B cell (primary cell): ENCODE results near the gene CROT. TPM values are rescaled to one million over a fixed set of nuclear protein-coding genes. Genes with fewer than 3 reads are reported as not detected.

Experiments
- ATAC-seq: fragments of 200-7000 bp; cut with Tn5 transposase; one replicate; pipeline ENCODE4 v1.10.0; 2021; ENCODE audit warnings: low read depth, mild to moderate bottlenecking, moderate number of reproducible peaks, moderate library complexity
- CTCF ChIA-PET: fragments of 350-600 bp; sonication (Branson Sonifier 250); formaldehyde crosslinking; loops from one replicate; lab custom pipeline; 2021; ENCODE audit warnings: antibody characterized with exemption, inconsistent platforms; lab: Charles Lee
- POLR2A ChIA-PET: fragments of 350-600 bp; sonication (Branson Sonifier 250); formaldehyde crosslinking; loops from one replicate; lab custom pipeline; 2021; ENCODE audit warnings: antibody characterized with exemption; lab: Charles Lee
- DNase-seq: peaks from one replicate; pipeline ENCODE4 v3.0.0; 2013
- H2AFZ ChIP-seq: 2 replicates; pipeline ENCODE4 v1.6.1; 2012; ENCODE audit warnings: mild to moderate bottlenecking, low read depth, low read length; ENCODE audit not compliant: insufficient read depth, poor library complexity, severe bottlenecking
- H3K27ac ChIP-seq, 2 donors: 1 replicate in 1 of 2; 2 replicates in 1 of 2; pipeline ENCODE4 v1.5.1; 2012 to 2013; ENCODE audit warnings: low read length in 2 of 2, mild to moderate bottlenecking in 2 of 2, moderate library complexity in 1 of 2
- H3K27me3 ChIP-seq, 4 experiments: fragments of 200-600 bp in 1 of 4; sonication (generic) in 1 of 4; replicated peaks in 1 of 4; 1 replicate in 2 of 4; 2 replicates in 2 of 4; pipeline versions ENCODE4 v1.6.1 to v1.7.0; 2013 to 2016; ENCODE audit warnings: low read length in 3 of 4, mild to moderate bottlenecking in 2 of 4, mixed read lengths in 1 of 4, moderate library complexity in 1 of 4; ENCODE audit not compliant: insufficient read depth in 4 of 4, control insufficient read depth in 3 of 4; ENCODE audit errors: control extremely low read depth in 1 of 4
- H3K36me3 ChIP-seq, 2 experiments: replicated peaks in 1 of 2; 1 replicate in 1 of 2; 2 replicates in 1 of 2; pipeline versions ENCODE4 v1.6.1 to v1.7.1; 2013; ENCODE audit warnings: low read length in 1 of 2; ENCODE audit not compliant: insufficient read depth in 2 of 2, control insufficient read depth in 1 of 2; ENCODE audit errors: control extremely low read depth in 1 of 2, extremely low read depth in 1 of 2
- H3K4me1 ChIP-seq, 2 donors: fragments of 200-600 bp in 1 of 2; sonication (generic) in 1 of 2; 1 replicate in 1 of 2; 2 replicates in 1 of 2; pipeline versions ENCODE4 v1.5.1 to v1.6.1; 2013 to 2017; ENCODE audit warnings: low read length in 2 of 2; ENCODE audit not compliant: control insufficient read depth in 2 of 2, insufficient read depth in 2 of 2
- H3K4me2 ChIP-seq: replicated peaks from 2 replicates; pipeline ENCODE3; 2012; ENCODE audit warnings: mild to moderate bottlenecking, low read depth, low read length; ENCODE audit not compliant: poor library complexity, severe bottlenecking
- H3K4me3 ChIP-seq, 5 experiments: fragments of 200-600 bp in 1 of 5; sonication (generic) in 1 of 5; 1 replicate in 3 of 5; 2 replicates in 2 of 5; pipeline versions ENCODE4 v1.5.1 to v1.7.0; 2011 to 2016; ENCODE audit warnings: low read length in 4 of 5, mild to moderate bottlenecking in 4 of 5, low read depth in 2 of 5, control low read depth in 1 of 5, moderate library complexity in 1 of 5; ENCODE audit not compliant: insufficient read depth in 1 of 5; ENCODE audit errors: control extremely low read depth in 1 of 5, extremely low read depth in 1 of 5
- H3K79me2 ChIP-seq: fragments of 200-600 bp; sonication (generic); one replicate; pipeline ENCODE4 v1.6.0; 2016; ENCODE audit warnings: low read length; ENCODE audit not compliant: control insufficient read depth, insufficient read depth
- H3K9ac ChIP-seq: fragments of 200-600 bp; sonication (generic); 2 replicates; pipeline ENCODE4 v1.6.1; 2017; ENCODE audit warnings: mild to moderate bottlenecking, low read length, moderate library complexity
- H3K9me3 ChIP-seq, 3 donors: one replicate each; pipeline versions ENCODE4 v1.6.1 to v1.7.1; 2013; ENCODE audit warnings: low read length in 2 of 3; ENCODE audit not compliant: control insufficient read depth in 2 of 3, insufficient read depth in 1 of 3; ENCODE audit errors: control extremely low read depth in 1 of 3
- H4K20me1 ChIP-seq: 2 replicates; pipeline ENCODE4 v1.6.0; 2012; ENCODE audit warnings: mild to moderate bottlenecking, low read length; ENCODE audit not compliant: insufficient read depth, control insufficient read depth, poor library complexity, severe bottlenecking
- H3K27ac Mint-ChIP-seq: one replicate; pipeline ENCODE4 v1.8.0; 2021; ENCODE audit warnings: mixed read lengths
- H3K27me3 Mint-ChIP-seq: one replicate; pipeline ENCODE4 v1.8.0; 2021; ENCODE audit warnings: mixed read lengths
- H3K4me1 Mint-ChIP-seq: one replicate; pipeline ENCODE4 v1.8.0; 2021; ENCODE audit warnings: mixed read lengths
- H3K4me3 Mint-ChIP-seq: one replicate; pipeline ENCODE4 v1.8.0; 2021; ENCODE audit warnings: mixed read lengths
- H3K9me3 Mint-ChIP-seq: one replicate; pipeline ENCODE4 v1.8.0; 2022; ENCODE audit warnings: mixed read lengths; ENCODE audit not compliant: insufficient read depth
- EZH2 ChIP-seq: IDR thresholded peaks from 2 replicates; pipeline ENCODE4 v1.6.1; 2012; ENCODE audit warnings: borderline replicate concordance, low read depth, mild to moderate bottlenecking, moderate library complexity, low read length; ENCODE audit not compliant: insufficient read depth, poor library complexity, severe bottlenecking
- WGBS: methylation state at CpG from one replicate; pipeline ENCODE4 v1.1.5; 2013; ENCODE audit warnings: missing lambda C conversion rate; ENCODE audit not compliant: insufficient coverage; 5-methylcytosine and 5-hydroxymethylcytosine counted together
- intact Hi-C: fragments of 100-400 bp; cut with micrococcal nuclease; formaldehyde crosslinking; loops from one replicate; pipeline ENCODE4 v1.10.0; 2022
- polyA plus RNA-seq: library from polyadenylated mRNA; depleted of rRNA; stranded (reverse); fragments of >200 nt; gene quantifications from 2 replicates; pipeline ENCODE4 v1.2.3, GENCODE V29; 2012
- total RNA-seq, 2 donors: library from RNA; stranded (reverse); fragments of 120-200 nt in 1 of 2; gene quantifications; 1 replicate in 1 of 2; 2 replicates in 1 of 2; pipeline versions ENCODE4 v1.2.3 to v1.2.4, GENCODE V29; 2013 to 2022
- TF ChIP-seq, protein P1 (sequence below): fragments of 200-600 bp; IDR thresholded peaks from one replicate; pipeline ENCODE4 v1.8.0; 2022; ENCODE audit warnings: antibody characterized with exemption, mild to moderate bottlenecking

CROT gene
- total and polyA plus RNA-seq, 2 donors (not counting 1 experiment from before 2014, with no cell fraction given) = 2.7 to 13.3 TPM

DNA sequence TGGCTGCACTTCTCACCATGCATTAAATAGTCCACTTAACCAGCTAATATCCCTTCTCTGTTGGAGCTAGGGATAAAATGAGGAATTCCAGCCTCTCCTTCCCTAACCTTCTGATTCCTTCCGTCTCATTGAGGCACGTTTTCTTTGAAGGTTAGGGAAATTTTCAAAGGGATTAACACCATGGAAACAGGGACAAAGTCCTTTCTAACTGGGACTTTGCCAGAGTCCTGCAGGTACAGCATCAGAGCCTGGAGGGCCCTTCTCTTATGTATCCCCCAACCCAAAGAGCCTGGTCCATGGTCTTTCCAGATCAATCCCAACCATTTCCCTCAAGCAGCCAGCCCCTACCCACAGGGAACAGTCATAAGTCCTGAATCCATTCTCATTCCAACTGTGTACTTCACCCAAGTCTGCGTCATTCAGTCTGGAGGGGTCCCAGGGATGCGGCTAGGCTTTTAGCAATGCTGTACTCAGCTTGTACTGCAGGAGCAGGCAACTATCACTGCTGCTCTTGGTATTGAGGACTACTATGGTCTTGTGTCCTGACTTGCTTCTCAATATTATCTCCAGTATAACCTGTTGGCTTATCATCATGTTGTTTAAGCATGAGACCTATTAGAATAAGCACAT lies 34.6 kb upstream of the CROT start:
- Histone ChIP-seq H3K27me3 (no peaks in the 10 kb centered on the region), H2AFZ (no peak overlapping the region), H3K27ac (no peak overlapping the region), H3K9me3 (no peaks in the 10 kb centered on the region), H3K9ac (no peak overlapping the region), H3K4me3 (no peak overlapping the region), H4K20me1 (no peaks in the 10 kb centered on the region), H3K4me1 (no peaks in the 10 kb centered on the region), H3K79me2 (no peaks in the 10 kb centered on the region), H3K36me3 (no peaks in the 10 kb centered on the region), H3K4me2 (no peak overlapping the region)
- intact Hi-C loops = no loop called here
- DNase-seq (no peak), ATAC-seq (no peak)
- H3K4me1 Mint-ChIP-seq = no peaks in the 10 kb centered on the region
- 100% methylated on average over 1 of the region's 4 CpGs for WGBS
- H3K4me3 Mint-ChIP-seq = no peak overlapping the region
- ChIA-PET CTCF (interaction anchor here (1.2 to 8.5 kb wide), 3 partner anchors 105 to 117 kb away, joined by 3 to 230 read pairs (median 3); no protein-coding TSS in a partner anchor), POLR2A (no interaction called here)
- H3K27me3 Mint-ChIP-seq = peaks cover 2% of the 10 kb centered on the region
- no peaks in the 10 kb centered on the region for H3K9me3 Mint-ChIP-seq
- TF ChIP-seq, protein P1, sequence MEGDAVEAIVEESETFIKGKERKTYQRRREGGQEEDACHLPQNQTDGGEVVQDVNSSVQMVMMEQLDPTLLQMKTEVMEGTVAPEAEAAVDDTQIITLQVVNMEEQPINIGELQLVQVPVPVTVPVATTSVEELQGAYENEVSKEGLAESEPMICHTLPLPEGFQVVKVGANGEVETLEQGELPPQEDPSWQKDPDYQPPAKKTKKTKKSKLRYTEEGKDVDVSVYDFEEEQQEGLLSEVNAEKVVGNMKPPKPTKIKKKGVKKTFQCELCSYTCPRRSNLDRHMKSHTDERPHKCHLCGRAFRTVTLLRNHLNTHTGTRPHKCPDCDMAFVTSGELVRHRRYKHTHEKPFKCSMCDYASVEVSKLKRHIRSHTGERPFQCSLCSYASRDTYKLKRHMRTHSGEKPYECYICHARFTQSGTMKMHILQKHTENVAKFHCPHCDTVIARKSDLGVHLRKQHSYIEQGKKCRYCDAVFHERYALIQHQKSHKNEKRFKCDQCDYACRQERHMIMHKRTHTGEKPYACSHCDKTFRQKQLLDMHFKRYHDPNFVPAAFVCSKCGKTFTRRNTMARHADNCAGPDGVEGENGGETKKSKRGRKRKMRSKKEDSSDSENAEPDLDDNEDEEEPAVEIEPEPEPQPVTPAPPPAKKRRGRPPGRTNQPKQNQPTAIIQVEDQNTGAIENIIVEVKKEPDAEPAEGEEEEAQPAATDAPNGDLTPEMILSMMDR = no peak
- no peak for TF ChIP-seq EZH2
- H3K27ac Mint-ChIP-seq = no peak overlapping the region

DNA sequence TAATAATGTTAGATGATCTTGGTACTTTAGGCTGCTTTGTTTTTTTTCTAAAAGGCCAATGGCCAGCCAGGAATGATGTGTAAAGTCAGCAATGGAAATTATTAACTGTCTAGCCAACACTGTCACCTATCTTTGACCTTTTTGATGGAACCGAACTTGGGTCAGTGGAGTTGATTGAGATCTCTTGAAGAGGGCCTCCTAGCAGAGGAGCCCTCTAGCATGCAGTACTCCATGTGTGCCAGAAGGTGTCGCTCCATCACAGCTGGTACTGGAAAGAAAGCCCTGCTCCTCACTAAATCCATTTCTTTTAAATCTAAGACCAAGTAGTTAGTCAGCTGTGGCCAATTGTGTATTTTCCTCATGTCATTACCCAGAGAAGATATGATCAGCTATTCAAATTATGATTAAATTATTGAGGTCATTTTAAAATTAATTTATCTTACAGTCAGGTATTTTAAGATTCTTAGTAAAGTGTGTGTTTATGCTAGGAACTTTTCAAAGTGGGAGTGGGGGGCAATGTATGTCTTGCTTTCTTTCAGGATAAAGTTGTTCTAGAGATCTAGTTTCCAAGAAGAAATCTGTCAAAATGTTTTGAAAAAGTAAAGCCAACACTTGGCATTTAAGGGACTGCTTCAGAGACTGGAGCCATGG lies 33.1 kb upstream of the CROT start:
- ChIA-PET POLR2A (no interaction called here), CTCF (interaction anchor here (0.7 to 8.5 kb wide), 17 partner anchors 11 to 573 kb away, joined by 3 to 230 read pairs (median 3); no protein-coding TSS in a partner anchor)
- Mint-ChIP-seq H3K4me3 (no peak overlapping the region), H3K27me3 (no peaks in the 10 kb centered on the region), H3K4me1 (no peaks in the 10 kb centered on the region), H3K9me3 (no peaks in the 10 kb centered on the region), H3K27ac (no peak overlapping the region)
- Histone ChIP-seq H2AFZ (no peak overlapping the region), H3K4me3 (no peak overlapping the region), H3K36me3 (no peaks in the 10 kb centered on the region), H3K4me1 (no peaks in the 10 kb centered on the region), H3K4me2 (no peak overlapping the region), H3K9ac (no peak overlapping the region), H3K79me2 (no peaks in the 10 kb centered on the region), H3K27me3 (no peaks in the 10 kb centered on the region), H4K20me1 (no peaks in the 10 kb centered on the region), H3K27ac (no peak overlapping the region), H3K9me3 (no peaks in the 10 kb centered on the region)
- TF ChIP-seq, protein P1 = peak; percentile 99
- no peak for TF ChIP-seq EZH2
- 0% methylated on average over 1 of the region's 2 CpGs for WGBS
- DNase-seq = peak; percentile 70
- intact Hi-C loops = loop anchor here (1.0 to 2.0 kb wide), 3 partner anchors 33 to 856 kb away; partner anchors contain the start of gene CROT
- peak; percentile 97 for ATAC-seq
